ENCODE measurements around the gene PRKAR2A. TPM values are rescaled to one million over a fixed set of nuclear protein-coding genes. Genes with fewer than 3 reads are reported as not detected.

The PRKAR2A gene
- 37.3 and 43.5 TPM in 2 replicates for total RNA-seq (2014; rRNA removed; shearing (Covaris generic))

GRCh38 chr3:48847504-48848423 lies at the start of gene PRKAR2A:
TSS of gene PRKAR2A (minus strand) at chr3:48847874. CDS start at chr3:48847596, 278 bp downstream.

GRCh38 chr3:48716982-48717746 lies 130.5 kb downstream of the PRKAR2A start, which contains the start of gene IP6K2:
TSS of gene IP6K2 (minus strand) at chr3:48717221. CDS start at chr3:48695291, 21,930 bp downstream.

Other genes starting within 250 kb of the PRKAR2A start
- 264 and 282 TPM in 2 replicates for gene UQCRC1, start 238.2 kb downstream of the PRKAR2A start, total RNA-seq (2014; rRNA removed; shearing (Covaris generic))
- gene TMEM89, start 226.1 kb downstream of the PRKAR2A start, total RNA-seq (2014; rRNA removed; shearing (Covaris generic)) = not detected in 2 replicates
- gene SLC26A6, start 212.4 kb downstream of the PRKAR2A start, total RNA-seq (2014; rRNA removed; shearing (Covaris generic)) = 22.7 and 23.9 TPM in 2 replicates
- gene CELSR3, start 185.0 kb downstream of the PRKAR2A start, total RNA-seq (2014; rRNA removed; shearing (Covaris generic)) = 7.3 and 7.9 TPM in 2 replicates
- 28.9 and 42.3 TPM in 2 replicates for gene NCKIPSD, start 162.0 kb downstream of the PRKAR2A start, total RNA-seq (2014; rRNA removed; shearing (Covaris generic))
- 59.2 and 60.7 TPM in 2 replicates for gene IP6K2, start 130.7 kb downstream of the PRKAR2A start, total RNA-seq (2014; rRNA removed; shearing (Covaris generic))
- 14.3 and 19.3 TPM in 2 replicates for gene SLC25A20, start 51.0 kb upstream of the PRKAR2A start, total RNA-seq (2014; rRNA removed; shearing (Covaris generic))
- gene ARIH2, start 71.0 kb upstream of the PRKAR2A start, total RNA-seq (2014; rRNA removed; shearing (Covaris generic)) = 180 and 214 TPM in 2 replicates
- gene P4HTM, start 142.4 kb upstream of the PRKAR2A start, total RNA-seq (2014; rRNA removed; shearing (Covaris generic)) = not detected in 2 replicates
- 87.4 and 91.0 TPM in 2 replicates for gene WDR6, start 159.5 kb upstream of the PRKAR2A start, total RNA-seq (2014; rRNA removed; shearing (Covaris generic))
- 51.6 and 54.6 TPM in 2 replicates for gene DALRD3, start 170.7 kb upstream of the PRKAR2A start, total RNA-seq (2014; rRNA removed; shearing (Covaris generic))
- gene NDUFAF3, start 174.2 kb upstream of the PRKAR2A start, total RNA-seq (2014; rRNA removed; shearing (Covaris generic)) = 188 and 217 TPM in 2 replicates
- gene IMPDH2, start 181.5 kb upstream of the PRKAR2A start, total RNA-seq (2014; rRNA removed; shearing (Covaris generic)) = 821 and 830 TPM in 2 replicates
- gene QRICH1, start 246.2 kb upstream of the PRKAR2A start, total RNA-seq (2014; rRNA removed; shearing (Covaris generic)) = 59.3 and 90.7 TPM in 2 replicates

All from A375 (cell line).